Calu3 (cell line): ENCODE measurements around the gene UACA. TPM values are rescaled to one million over a fixed set of nuclear protein-coding genes. Genes with fewer than 3 reads are reported as not detected.

Experiments used
- BruUV-seq: library from RNA; stranded (reverse); fragments of 400-500 nt; replicated peaks from 2 replicates; lab custom pipeline; 2021; lab: Mats Ljungman, UMichigan
- CTCF ChIA-PET: fragments of 300-600 bp; sonication (Branson Sonifier 250); formaldehyde crosslinking; loops from one replicate; lab custom pipeline; 2022; ENCODE audit warnings: antibody characterized with exemption; lab: Charles Lee
- DNase-seq: peaks from one replicate; pipeline ENCODE4 v3.0.0; 2022
- H3K27ac Mint-ChIP-seq: one replicate; pipeline ENCODE4 v1.8.0; 2022; ENCODE audit warnings: mixed read lengths; ENCODE audit not compliant: unreplicated experiment
- H3K27me3 Mint-ChIP-seq: one replicate; pipeline ENCODE4 v1.8.0; 2022; ENCODE audit warnings: mixed read lengths; ENCODE audit not compliant: unreplicated experiment
- H3K36me3 Mint-ChIP-seq: one replicate; pipeline ENCODE4 v1.8.0; 2022; ENCODE audit warnings: mild to moderate bottlenecking, moderate library complexity, mixed read lengths; ENCODE audit not compliant: insufficient read depth, unreplicated experiment
- H3K4me1 Mint-ChIP-seq: one replicate; pipeline ENCODE4 v1.8.0; 2022; ENCODE audit warnings: mild to moderate bottlenecking, low read depth, mixed read lengths; ENCODE audit not compliant: unreplicated experiment
- H3K4me3 Mint-ChIP-seq: one replicate; pipeline ENCODE4 v1.8.0; 2022; ENCODE audit warnings: mild to moderate bottlenecking, low read depth, moderate library complexity, mixed read lengths; ENCODE audit not compliant: unreplicated experiment
- H3K9me3 Mint-ChIP-seq: one replicate; pipeline ENCODE4 v1.8.0; 2022; ENCODE audit warnings: low read depth, mixed read lengths; ENCODE audit not compliant: unreplicated experiment
- intact Hi-C: fragments of 100-400 bp; cut with micrococcal nuclease; formaldehyde crosslinking; loops from one replicate; pipeline ENCODE4 v1.10.0; 2022; ENCODE audit not compliant: unreplicated experiment
- total RNA-seq: library from RNA; stranded (reverse); gene quantifications from 2 replicates; pipeline ENCODE4 v1.2.3, GENCODE V29; 2022
- TF ChIP-seq, protein P1 (sequence below): fragments of 200-600 bp; IDR thresholded peaks from one replicate; pipeline ENCODE4 v1.8.0; 2022; ENCODE audit warnings: antibody characterized with exemption; ENCODE audit not compliant: unreplicated experiment

Gene UACA
- total RNA-seq, 1 experiment from 2014 or later: 35.5 TPM

- no peak for DNase-seq
- TF ChIP-seq, protein P1, sequence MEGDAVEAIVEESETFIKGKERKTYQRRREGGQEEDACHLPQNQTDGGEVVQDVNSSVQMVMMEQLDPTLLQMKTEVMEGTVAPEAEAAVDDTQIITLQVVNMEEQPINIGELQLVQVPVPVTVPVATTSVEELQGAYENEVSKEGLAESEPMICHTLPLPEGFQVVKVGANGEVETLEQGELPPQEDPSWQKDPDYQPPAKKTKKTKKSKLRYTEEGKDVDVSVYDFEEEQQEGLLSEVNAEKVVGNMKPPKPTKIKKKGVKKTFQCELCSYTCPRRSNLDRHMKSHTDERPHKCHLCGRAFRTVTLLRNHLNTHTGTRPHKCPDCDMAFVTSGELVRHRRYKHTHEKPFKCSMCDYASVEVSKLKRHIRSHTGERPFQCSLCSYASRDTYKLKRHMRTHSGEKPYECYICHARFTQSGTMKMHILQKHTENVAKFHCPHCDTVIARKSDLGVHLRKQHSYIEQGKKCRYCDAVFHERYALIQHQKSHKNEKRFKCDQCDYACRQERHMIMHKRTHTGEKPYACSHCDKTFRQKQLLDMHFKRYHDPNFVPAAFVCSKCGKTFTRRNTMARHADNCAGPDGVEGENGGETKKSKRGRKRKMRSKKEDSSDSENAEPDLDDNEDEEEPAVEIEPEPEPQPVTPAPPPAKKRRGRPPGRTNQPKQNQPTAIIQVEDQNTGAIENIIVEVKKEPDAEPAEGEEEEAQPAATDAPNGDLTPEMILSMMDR: no peak
- BruUV-seq: no TSS peak
- Mint-ChIP-seq H3K27me3 (no peaks in the 10 kb centered on the region), H3K9me3 (peaks cover 9% of the 10 kb centered on the region), H3K27ac (no peak overlapping the region), H3K4me3 (no peak overlapping the region), H3K36me3 (no peaks in the 10 kb centered on the region), H3K4me1 (peaks cover 34% of the 10 kb centered on the region)
- CTCF ChIA-PET: no interaction called here
- intact Hi-C loops: no loop called here
Measured at GRCh38 chr15:70775160-70775559, 11.8 kb upstream of the UACA start.

GRCh38 chr15:70772402-70772801 lies 9.0 kb upstream of the UACA start:
- peaks cover 16% of the 10 kb centered on the region for H3K4me1 Mint-ChIP-seq
- CTCF ChIA-PET: interaction anchor here (0.6 to 0.7 kb wide), 3 partner anchors 68 to 164 kb away, joined by 3 to 6 read pairs (median 3); no protein-coding TSS in a partner anchor

GRCh38 chr15:70770863-70771262 lies 7.5 kb upstream of the UACA start:
- CTCF ChIA-PET: interaction anchor here (0.6 kb wide), 1 partner anchor 15 kb away, joined by 3 read pairs; no protein-coding TSS in a partner anchor
- BruUV-seq: no TSS peak
- H3K27ac Mint-ChIP-seq: no peak overlapping the region

More at GRCh38 chr15:70772402-70772801, 9.0 kb upstream of the UACA start:
- BruUV-seq: no TSS peak
- no peak overlapping the region for H3K4me3 Mint-ChIP-seq
- no peak overlapping the region for H3K27ac Mint-ChIP-seq
- TF ChIP-seq, protein P1: no peak
- no peak for DNase-seq
- no peaks in the 10 kb centered on the region for H3K36me3 Mint-ChIP-seq
- peaks cover 8% of the 10 kb centered on the region for H3K9me3 Mint-ChIP-seq
- intact Hi-C loops: no loop called here
- no peaks in the 10 kb centered on the region for H3K27me3 Mint-ChIP-seq

GRCh38 chr15:70768257-70768883 lies 5.0 kb upstream of the UACA start:
- CTCF ChIA-PET: no interaction called here
- DNase-seq: no peak
- BruUV-seq: no TSS peak
- H3K36me3 Mint-ChIP-seq: peaks cover 11% of the 10 kb centered on the region
- intact Hi-C loops: loop anchor here (10.0 kb wide), 1 partner anchor 106 kb away; no protein-coding TSS in a partner anchor
- H3K4me3 Mint-ChIP-seq: no peak overlapping the region
- TF ChIP-seq, protein P1: no peak
- no peaks in the 10 kb centered on the region for H3K27me3 Mint-ChIP-seq
- H3K4me1 Mint-ChIP-seq: peaks cover 21% of the 10 kb centered on the region
- H3K27ac Mint-ChIP-seq: no peak overlapping the region
- no peaks in the 10 kb centered on the region for H3K9me3 Mint-ChIP-seq

More at GRCh38 chr15:70770863-70771262, 7.5 kb upstream of the UACA start:
- Mint-ChIP-seq H3K27me3 (no peaks in the 10 kb centered on the region), H3K4me1 (peaks cover 9% of the 10 kb centered on the region), H3K9me3 (no peaks in the 10 kb centered on the region), H3K36me3 (no peaks in the 10 kb centered on the region), H3K4me3 (no peak overlapping the region)
- intact Hi-C loops: no loop called here
- DNase-seq: no peak
- TF ChIP-seq, protein P1: no peak
